Esophagus muscularis mucosa (tissue), 4 donors: ENCODE data around the gene RAB11FIP3. TPM values are rescaled to one million over a fixed set of nuclear protein-coding genes. Genes with fewer than 3 reads are reported as not detected.

Source experiments
- DNase-seq: peaks from one replicate; pipeline ENCODE4 v3.0.0-alpha.2; 2017; ENCODE audit errors: extremely low spot score
- H3K27ac ChIP-seq, 4 donors: fragments of 200-600 bp; sonication (generic); replicated peaks in 1 of 4; 1 replicate in 3 of 4; 2 replicates in 1 of 4; pipeline ENCODE4 v1.5.1; 2016 to 2019; ENCODE audit warnings: mild to moderate bottlenecking in 1 of 4
- H3K27me3 ChIP-seq, 4 donors: fragments of 200-600 bp; sonication (generic); one replicate each; pipeline versions ENCODE4 v1.5.1 to v1.6.0; 2016 to 2019
- H3K36me3 ChIP-seq, 4 donors: fragments of 200-600 bp; sonication (generic); one replicate each; pipeline ENCODE4 v1.5.1; 2016 to 2019
- H3K4me1 ChIP-seq, 4 donors: fragments of 200-600 bp; sonication (generic); one replicate each; pipeline ENCODE4 v1.5.1; 2016 to 2019
- H3K4me3 ChIP-seq, 4 donors: fragments of 200-600 bp; sonication (generic); 1 replicate in 2 of 4; 2 replicates in 2 of 4; pipeline ENCODE4 v1.5.1; 2016 to 2019; ENCODE audit warnings: mild to moderate bottlenecking in 4 of 4, moderate library complexity in 1 of 4
- H3K9me3 ChIP-seq, 4 donors: fragments of 200-600 bp; sonication (generic); 1 replicate in 3 of 4; 2 replicates in 1 of 4; pipeline ENCODE4 v1.5.1; 2016 to 2019
- EP300 ChIP-seq: sonication (generic); formaldehyde crosslinking; IDR thresholded peaks from one replicate; pipeline ENCODE4 v1.6.1; 2017; ENCODE audit warnings: antibody characterized with exemption
- POLR2A ChIP-seq: fragments of 450-650 bp; IDR thresholded peaks from one replicate; pipeline ENCODE4 v1.6.1; 2017; ENCODE audit warnings: antibody characterized with exemption, moderate library complexity, mild to moderate bottlenecking, low read depth
- POLR2AphosphoS5 ChIP-seq, 2 donors: sonication (generic); formaldehyde crosslinking; IDR thresholded peaks; one replicate each; pipeline ENCODE4 v1.6.1; 2017; ENCODE audit warnings: antibody characterized with exemption in 2 of 2
- WGBS: methylation state at CpG from one replicate; pipeline ENCODE4 v1.1.5; 2018; 5-methylcytosine and 5-hydroxymethylcytosine counted together
- intact Hi-C: fragments of 100-400 bp; cut with DNase I; formaldehyde crosslinking; loops from one replicate; pipeline ENCODE4 v1.15.1; 2023
- total RNA-seq, 4 donors: library from RNA; depleted of rRNA; stranded (reverse); fragments of >200 nt; gene quantifications; one replicate each; pipeline versions ENCODE4 v1.1.0 to v1.2.1, GENCODE V29; 2016
- TF ChIP-seq, protein P1 (sequence below), 3 experiments: fragments of 200-600 bp in 2 of 3; fragments of 450-650 bp in 1 of 3; sonication (generic) in 2 of 3; IDR thresholded peaks; one replicate each; pipeline ENCODE4 v1.5.1; 2017 to 2019; ENCODE audit warnings: antibody characterized with exemption in 3 of 3, mild to moderate bottlenecking in 2 of 3, moderate library complexity in 1 of 3

The RAB11FIP3 gene, protein sequence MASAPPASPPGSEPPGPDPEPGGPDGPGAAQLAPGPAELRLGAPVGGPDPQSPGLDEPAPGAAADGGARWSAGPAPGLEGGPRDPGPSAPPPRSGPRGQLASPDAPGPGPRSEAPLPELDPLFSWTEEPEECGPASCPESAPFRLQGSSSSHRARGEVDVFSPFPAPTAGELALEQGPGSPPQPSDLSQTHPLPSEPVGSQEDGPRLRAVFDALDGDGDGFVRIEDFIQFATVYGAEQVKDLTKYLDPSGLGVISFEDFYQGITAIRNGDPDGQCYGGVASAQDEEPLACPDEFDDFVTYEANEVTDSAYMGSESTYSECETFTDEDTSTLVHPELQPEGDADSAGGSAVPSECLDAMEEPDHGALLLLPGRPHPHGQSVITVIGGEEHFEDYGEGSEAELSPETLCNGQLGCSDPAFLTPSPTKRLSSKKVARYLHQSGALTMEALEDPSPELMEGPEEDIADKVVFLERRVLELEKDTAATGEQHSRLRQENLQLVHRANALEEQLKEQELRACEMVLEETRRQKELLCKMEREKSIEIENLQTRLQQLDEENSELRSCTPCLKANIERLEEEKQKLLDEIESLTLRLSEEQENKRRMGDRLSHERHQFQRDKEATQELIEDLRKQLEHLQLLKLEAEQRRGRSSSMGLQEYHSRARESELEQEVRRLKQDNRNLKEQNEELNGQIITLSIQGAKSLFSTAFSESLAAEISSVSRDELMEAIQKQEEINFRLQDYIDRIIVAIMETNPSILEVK
- 10 to 100 TPM; 50.3 to 77.9 (median 58.8) TPM for total RNA-seq

DNA sequence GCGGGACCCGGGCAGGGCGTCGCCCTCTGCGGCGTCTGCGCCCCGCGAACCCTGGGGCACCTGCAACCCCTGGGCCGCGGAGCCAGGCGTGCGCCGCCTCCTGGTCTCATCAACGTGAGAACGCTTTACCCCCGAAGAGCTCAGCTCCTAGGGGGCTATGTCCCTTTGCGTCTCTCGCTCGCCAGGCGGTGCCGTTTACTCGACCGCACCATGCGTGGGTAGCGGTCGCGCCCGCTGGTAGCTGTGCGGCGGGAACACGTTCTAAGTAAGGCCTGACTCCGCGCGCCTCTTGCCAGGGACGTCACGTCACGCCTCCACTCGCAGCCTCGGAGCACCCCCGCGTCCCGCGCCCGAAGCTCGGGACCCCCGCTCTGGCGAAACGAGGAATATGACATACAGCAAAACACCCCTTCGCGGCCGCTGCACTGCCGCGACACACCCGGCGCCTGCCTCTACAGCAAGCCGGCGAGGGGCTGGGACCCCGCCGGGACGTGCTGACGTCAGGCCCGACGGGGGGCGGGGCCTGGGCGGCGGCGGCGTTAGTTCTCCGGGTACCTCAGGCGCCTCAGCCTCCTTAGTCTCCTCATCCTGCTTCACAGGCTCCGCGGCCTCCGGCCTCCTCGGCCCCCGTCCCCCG is at the start of gene RAB11FIP3:
TSS of gene RAB11FIP3 (plus strand) at position 568 of the 637 bp plus-strand sequence. CDS start 358 bp downstream, outside the sequence.
- peak within 1 kb of the TSS; percentile 91 to 97 (median 94) for H3K27ac ChIP-seq
- WGBS: 0% methylated on average over 2 of the region's 77 CpGs
- peaks cover 0 to 4% (median 0%) of the 10 kb centered on the region in 4 donors for H3K36me3 ChIP-seq
- intact Hi-C loops: loop anchor here (10.0 kb wide), 1 partner anchor 100 kb away; the partner anchor contains the start of gene CAPN15
- peak within 1 kb of the TSS; percentile 80 to 87 (median 82) for H3K4me3 ChIP-seq
- DNase-seq: peak; percentile 94
- peaks cover 26 to 64% (median 61%) of the 10 kb centered on the region in 4 donors for H3K4me1 ChIP-seq
- TF ChIP-seq, protein P1, sequence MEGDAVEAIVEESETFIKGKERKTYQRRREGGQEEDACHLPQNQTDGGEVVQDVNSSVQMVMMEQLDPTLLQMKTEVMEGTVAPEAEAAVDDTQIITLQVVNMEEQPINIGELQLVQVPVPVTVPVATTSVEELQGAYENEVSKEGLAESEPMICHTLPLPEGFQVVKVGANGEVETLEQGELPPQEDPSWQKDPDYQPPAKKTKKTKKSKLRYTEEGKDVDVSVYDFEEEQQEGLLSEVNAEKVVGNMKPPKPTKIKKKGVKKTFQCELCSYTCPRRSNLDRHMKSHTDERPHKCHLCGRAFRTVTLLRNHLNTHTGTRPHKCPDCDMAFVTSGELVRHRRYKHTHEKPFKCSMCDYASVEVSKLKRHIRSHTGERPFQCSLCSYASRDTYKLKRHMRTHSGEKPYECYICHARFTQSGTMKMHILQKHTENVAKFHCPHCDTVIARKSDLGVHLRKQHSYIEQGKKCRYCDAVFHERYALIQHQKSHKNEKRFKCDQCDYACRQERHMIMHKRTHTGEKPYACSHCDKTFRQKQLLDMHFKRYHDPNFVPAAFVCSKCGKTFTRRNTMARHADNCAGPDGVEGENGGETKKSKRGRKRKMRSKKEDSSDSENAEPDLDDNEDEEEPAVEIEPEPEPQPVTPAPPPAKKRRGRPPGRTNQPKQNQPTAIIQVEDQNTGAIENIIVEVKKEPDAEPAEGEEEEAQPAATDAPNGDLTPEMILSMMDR (IDR thresholded peaks at IDR 0.05): peak in 2 of 3 experiments; percentile 17 to 18
- TF ChIP-seq EP300 (no peak), POLR2A (peak; percentile 83), POLR2AphosphoS5 (IDR thresholded peaks at IDR 0.05) (peak; percentile 90 to 96)
- H3K27me3 ChIP-seq: no peaks in the 10 kb centered on the region
- no peaks in the 10 kb centered on the region for H3K9me3 ChIP-seq

DNA sequence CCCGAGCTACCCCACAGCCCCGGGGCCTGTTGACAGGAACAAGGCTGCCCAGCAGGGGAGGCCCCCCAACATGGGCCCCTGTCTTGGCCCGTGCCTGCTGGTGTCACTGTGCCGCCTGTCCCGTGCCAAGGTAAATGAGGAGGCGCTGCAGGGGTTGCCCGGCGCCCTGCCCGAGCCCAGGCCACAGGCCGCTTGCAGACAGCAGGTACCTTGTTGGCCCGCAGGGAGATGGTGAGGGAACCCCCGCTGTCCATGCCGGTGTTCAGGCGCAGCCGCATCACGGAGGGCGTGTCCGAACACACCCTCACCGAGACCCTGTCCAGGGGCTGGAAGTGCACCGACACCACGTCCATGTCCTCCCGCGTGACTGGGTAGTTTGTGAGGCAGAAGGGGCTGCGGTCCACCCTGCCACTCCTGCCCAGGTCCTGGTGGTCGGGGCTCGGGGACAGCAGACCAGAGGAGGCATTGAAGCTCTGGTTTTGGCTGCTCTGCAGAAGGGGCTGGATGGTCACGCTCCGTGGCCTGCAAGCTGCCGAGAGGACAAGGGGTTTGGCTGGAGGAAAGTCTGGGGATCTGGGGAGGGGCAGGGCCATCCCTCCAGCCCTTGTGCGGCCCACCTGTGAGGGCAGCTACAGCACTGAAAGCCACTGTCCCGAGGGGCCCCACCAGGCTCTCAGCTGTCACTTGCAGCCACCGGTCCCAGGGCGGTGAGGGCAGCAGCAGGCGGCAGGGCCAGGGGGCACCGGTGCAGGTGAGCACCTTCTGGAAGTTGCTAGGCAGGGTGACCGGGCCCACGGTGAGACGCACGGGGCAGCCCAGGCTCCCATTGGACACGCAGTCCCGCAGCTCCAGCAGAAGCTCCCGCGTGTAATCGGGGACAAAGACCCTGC is 49.3 kb upstream of the RAB11FIP3 start:
- intact Hi-C loops: no loop called here
- WGBS: 92% methylated on average over 30 of the region's 44 CpGs
- no peaks in the 10 kb centered on the region for H3K27me3 ChIP-seq
- TF ChIP-seq POLR2A: no peak
- TF ChIP-seq, protein P1 (IDR thresholded peaks at IDR 0.05): no peak
- TF ChIP-seq POLR2AphosphoS5 (IDR thresholded peaks at IDR 0.05): no peak
- TF ChIP-seq EP300: no peak
- H3K4me3 ChIP-seq: no peak overlapping the region
- H3K36me3 ChIP-seq: peaks cover 32 to 66% (median 61%) of the 10 kb centered on the region in 4 donors
- no peak for DNase-seq
- no peaks in the 10 kb centered on the region for H3K9me3 ChIP-seq
- no peak overlapping the region for H3K27ac ChIP-seq
- H3K4me1 ChIP-seq: peaks cover 11 to 33% (median 24%) of the 10 kb centered on the region in 4 donors

DNA sequence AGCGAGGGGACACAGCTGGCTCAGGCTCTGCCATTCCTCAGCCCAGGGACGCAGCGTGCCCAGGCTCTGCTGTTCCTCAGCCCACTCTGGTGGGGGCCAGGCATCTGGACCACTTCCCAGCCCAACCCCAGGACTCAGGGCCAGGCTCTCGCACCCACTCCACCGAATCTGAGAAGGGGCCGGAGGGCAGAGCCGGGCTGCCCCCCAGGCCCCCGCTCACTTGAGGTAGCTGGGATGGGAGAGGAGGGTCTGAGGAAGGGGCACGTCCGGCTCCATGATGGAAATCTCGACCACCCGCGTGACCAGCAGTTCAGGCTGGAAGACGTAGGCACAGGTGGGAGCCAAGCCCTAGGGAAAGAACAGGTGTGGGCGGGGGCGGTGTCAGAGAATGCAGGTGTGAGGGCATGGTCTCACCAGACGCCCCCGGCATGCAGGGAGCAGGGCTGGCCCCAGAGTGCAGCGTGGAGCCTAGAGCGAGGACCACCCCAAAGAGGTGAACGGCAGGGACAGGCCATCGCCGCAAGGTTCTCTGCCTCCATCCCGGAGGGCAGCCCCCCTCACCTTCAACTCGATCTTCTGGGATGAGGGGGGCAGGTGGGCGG is 48.5 kb upstream of the RAB11FIP3 start:
- WGBS: 93% methylated on average over 20 of the region's 26 CpGs
- TF ChIP-seq POLR2A (no peak), POLR2AphosphoS5 (IDR thresholded peaks at IDR 0.05) (no peak), EP300 (no peak)
- TF ChIP-seq, protein P1 (IDR thresholded peaks at IDR 0.05): no peak
- H3K36me3 ChIP-seq: peaks cover 30 to 59% (median 54%) of the 10 kb centered on the region in 4 donors
- H3K9me3 ChIP-seq: no peaks in the 10 kb centered on the region
- H3K4me1 ChIP-seq: peaks cover 11 to 30% (median 21%) of the 10 kb centered on the region in 4 donors
- H3K4me3 ChIP-seq: no peak overlapping the region
- H3K27ac ChIP-seq: no peak overlapping the region
- DNase-seq: no peak
- intact Hi-C loops: no loop called here
- no peaks in the 10 kb centered on the region for H3K27me3 ChIP-seq
